ENCODE results near the gene HACD4.
A peak's percentile ranks its signal among the peaks of the same experiment; 100 is the strongest.

Gene HACD4

GRCh38 chr9:21031091-21031807, at the start of gene HACD4:
Gene HACD4 (minus strand): TSS chr9:21031640. CDS start chr9:21031590, 50 bp downstream.
- no peak for DNase-seq (ENCODE audit: low read depth, low spot score)

DNA sequence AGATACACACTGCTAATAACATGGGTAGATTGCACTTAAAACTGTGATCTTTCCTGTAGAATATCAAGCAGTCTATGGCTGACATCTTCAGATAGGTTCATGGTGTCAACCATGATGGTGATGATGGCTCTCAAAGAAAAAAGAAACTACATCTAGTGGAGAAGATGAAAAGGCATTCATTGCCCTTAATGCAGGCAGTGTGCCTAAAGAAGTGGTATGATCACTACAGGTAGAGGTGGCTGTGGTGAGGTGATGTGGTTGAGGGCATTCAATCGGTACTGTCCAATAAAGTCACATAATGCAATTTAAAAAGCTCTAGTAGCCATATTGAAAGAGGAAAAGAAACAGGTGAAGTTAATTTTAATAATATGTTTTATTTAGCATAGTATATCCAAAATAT, 49.4 kb upstream of the HACD4 start:
- DNase-seq (ENCODE audit: low read depth, low spot score), result no peak

- no peak for DNase-seq (ENCODE audit: low read depth, low spot score)
These were observed 47.3 kb upstream of the HACD4 start for GRCh38 chr9:21078702-21079101.

- no peak for DNase-seq (ENCODE audit: low read depth, low spot score)
These were observed 46.3 kb upstream of the HACD4 start, which contains the start of gene IFNB1 for GRCh38 chr9:21077781-21078180. Gene IFNB1 (minus strand): TSS chr9:21077942. CDS start chr9:21077869, 73 bp downstream.

- no peak for DNase-seq (ENCODE audit: low read depth, low spot score)
These were observed 44.0 kb upstream of the HACD4 start for GRCh38 chr9:21075484-21075883.

DNA sequence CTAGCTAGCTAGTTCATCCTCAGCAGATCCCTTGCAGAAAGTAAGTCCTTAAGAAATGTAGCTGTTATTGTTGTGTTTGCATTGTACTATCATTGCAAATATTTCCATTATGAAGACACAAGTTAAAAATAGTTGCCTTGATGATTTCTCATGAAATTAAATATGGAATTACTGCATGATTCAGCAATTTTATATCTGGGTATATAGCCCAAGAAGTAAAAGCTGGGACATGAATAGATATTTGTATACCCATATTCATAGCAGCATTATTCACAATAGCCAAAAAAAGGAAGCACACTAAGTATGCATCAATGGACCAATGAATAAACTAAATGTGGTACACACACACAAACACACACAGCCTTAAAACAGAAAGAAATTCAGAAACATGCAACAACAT, 39.5 kb upstream of the HACD4 start:
- DNase-seq (ENCODE audit: low read depth, low spot score), result no peak

DNA sequence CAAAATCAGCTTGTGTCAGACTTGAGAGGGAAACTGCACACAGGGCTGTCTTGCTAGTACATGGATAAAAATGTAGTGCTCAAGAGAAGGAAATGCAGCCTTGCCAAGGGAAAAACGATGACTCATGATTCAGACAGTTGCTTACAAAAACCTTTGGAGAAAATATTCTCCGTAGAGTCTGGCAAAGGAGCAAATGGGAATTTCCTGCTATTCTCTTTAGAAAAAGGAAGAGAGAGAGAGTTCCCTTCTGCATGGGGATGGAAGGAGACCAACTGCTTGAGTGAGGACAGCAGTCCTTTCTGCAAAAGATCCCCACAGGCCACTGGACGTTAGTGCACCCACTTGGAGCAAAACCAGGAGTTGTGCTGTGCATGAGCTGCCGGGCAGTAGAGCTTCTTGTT, 38.7 kb upstream of the HACD4 start:
- DNase-seq (ENCODE audit: low read depth, low spot score), result peak; percentile 44

GRCh38 chr9:21060919-21061561, 29.6 kb upstream of the HACD4 start:
- peak; percentile 67 for DNase-seq (ENCODE audit: low read depth, low spot score)

DNA sequence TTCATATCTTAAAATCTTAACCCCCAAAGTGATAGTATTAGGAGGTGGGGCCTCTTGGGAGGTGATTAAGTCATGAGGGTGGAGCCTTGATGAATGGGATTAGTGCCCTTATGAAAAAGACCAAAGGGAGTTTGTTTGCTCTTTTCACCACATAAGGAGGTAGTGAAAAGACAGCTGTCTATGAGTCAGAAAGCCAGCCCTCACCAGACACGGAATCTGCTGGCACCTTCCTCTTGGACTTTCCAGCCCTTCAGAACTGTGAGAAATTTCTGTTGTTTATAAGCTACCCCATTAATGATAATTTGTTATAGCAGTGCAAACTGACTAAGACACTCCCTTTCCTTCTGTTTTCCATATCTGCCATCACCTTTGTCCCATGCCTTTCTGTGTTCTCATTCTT, 25.5 kb upstream of the HACD4 start:
- no peak for DNase-seq (ENCODE audit: low read depth, low spot score)

DNA sequence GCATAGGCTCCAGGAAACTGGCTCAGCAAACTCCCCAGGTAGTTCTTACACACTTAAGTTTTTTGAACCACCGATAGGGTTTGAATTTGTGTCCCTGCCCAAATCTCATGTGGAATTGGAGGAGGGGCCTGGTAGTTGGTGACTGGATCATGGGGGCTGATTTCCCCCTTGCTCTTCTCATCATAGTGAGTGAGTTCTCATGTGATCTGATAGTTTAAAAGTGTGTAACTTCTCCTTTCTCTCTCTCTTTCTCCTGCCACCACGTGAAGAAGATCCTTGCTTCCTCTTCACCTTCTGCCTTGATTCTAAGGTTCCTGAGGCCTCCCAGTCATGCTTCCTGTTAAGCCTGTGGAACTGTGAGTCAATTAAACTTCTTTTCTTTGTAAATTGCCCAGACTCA, 22.4 kb upstream of the HACD4 start:
- no peak for DNase-seq (ENCODE audit: low read depth, low spot score)

GRCh38 chr9:21047281-21047691, 15.8 kb upstream of the HACD4 start:
- DNase-seq (ENCODE audit: low read depth, low spot score), result no peak

- no peak for DNase-seq (ENCODE audit: low read depth, low spot score)
These were observed 12.4 kb upstream of the HACD4 start for GRCh38 chr9:21043841-21044240.

- DNase-seq (ENCODE audit: low read depth, low spot score), result no peak
These were observed 11.0 kb upstream of the HACD4 start for GRCh38 chr9:21042466-21042865.

DNA sequence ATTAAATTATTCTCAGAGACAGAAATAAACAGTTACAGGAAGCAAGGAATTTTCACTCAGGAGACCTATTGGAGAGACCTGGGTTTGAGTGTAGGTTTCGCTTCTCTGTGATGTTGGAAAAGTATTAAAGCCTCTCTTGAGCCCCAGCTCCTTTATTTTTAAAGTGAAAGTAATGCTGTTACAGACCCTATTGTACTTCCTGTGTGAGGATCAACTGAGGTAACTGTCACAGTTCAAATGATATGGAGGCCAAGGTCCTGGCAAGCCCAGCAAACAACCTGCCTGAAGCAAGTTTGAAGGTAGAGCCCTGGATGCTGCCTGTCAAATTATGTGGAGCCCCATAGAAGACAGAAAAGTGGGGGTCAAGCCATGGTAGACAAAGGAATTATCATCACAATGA, 7.9 kb upstream of the HACD4 start:
- DNase-seq (ENCODE audit: low read depth, low spot score), result no peak

DNA sequence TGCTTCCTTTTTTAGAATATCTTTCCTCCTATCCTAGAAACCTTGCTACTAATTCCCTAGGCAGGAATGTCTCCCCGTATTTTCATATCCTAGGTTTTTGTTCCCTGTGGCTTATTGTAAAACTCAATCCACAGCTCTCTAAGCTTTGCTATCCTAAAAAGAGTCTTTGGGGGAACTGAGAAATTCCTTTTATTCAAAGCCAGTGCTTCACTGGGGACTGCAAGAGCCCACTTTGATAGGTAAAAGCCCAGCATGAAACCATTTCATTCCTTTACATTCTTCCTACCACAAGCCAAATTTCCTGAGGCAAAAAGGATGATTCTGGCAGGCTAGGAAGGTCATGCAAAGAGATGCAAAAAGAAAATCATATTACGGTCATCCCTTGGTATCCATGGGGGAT, 5.8 kb upstream of the HACD4 start:
- DNase-seq (ENCODE audit: low read depth, low spot score), result no peak

- no peak for DNase-seq (ENCODE audit: low read depth, low spot score)
These were observed 356 bp upstream of the HACD4 start for GRCh38 chr9:21031808-21032183.

DNA sequence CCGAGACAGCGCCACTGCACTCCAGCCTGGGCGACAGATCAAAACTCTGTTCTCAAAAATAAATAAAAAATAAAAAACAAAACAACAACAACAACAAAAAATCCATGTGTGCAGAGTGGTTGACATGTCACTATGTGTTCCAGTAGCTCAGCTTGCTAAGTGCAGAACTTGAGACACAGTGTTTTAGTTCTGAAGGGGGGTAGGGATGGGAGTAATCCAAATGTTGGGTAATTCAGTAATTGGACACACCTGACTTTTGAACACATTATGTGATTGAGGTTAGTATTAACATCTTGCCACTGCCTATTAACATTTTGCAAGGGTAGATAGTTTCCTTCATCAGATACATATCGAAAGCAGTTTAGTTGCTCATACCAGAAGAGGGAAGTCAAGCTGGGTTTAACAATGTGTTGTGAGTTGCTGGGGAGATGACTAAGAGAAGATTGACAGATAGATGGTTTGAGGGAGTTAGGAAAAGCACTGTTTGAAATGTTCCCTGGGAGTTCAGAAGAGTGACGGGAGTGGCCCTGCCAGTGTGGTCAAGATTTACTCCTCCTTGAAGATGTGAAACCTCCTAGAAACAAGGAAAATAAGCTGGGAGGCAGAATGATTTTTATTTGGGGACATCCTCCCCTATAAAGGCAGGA, 928 bp downstream of the HACD4 start:
- no peak for DNase-seq (ENCODE audit: low read depth, low spot score)

- no peak for DNase-seq (ENCODE audit: low read depth, low spot score)
These were observed 1.8 kb downstream of the HACD4 start for GRCh38 chr9:21029661-21030060.

- DNase-seq (ENCODE audit: low read depth, low spot score), result no peak
These were observed 3.0 kb downstream of the HACD4 start for GRCh38 chr9:21028466-21028865.

GRCh38 chr9:21027295-21027694, 4.1 kb downstream of the HACD4 start:
- DNase-seq (ENCODE audit: low read depth, low spot score), result no peak

DNA sequence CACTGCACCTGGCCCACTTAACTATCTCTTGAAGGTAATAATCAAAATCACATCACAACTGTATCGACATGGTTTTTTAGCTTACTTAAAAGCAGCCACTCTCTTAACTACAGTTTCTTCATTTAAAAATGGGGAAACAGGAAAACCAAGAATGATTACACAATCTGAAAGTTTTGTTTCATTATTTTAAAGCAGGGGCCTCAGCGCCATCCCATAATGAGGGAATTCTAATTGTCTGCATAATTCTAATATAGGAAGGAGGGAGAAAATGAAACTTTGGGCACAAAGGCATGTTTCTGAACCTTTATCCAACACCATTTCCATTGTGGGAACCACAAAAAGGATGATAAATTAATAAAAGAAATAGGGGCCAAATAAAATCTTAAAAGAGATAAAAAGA, 7.6 kb downstream of the HACD4 start:
- DNase-seq (ENCODE audit: low read depth, low spot score), result no peak

DNA sequence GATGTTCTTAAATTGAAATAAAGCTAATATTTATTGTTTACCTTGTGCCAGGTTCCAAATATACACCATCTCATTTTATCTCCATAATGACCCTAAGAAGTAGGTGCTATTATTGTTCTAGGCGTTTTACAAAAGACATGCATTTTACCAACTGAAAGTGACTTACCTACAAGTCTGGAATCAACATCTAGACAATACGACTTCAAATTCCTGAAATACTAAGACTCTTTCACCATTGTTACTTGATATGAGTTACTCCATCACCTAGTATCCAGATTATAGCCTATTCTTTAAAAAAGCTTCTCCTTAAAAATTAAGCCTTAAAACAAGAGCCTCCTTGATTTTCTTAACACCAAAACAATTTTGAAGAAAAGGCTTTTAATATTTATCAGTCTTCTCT, 13.3 kb downstream of the HACD4 start:
- DNase-seq (ENCODE audit: low read depth, low spot score), result no peak
